GM21529 (cell line): ENCODE measurements around the gene CNTFR.
"Not testable (repeated sequence)": the region's sequence is repeated elsewhere in the genome, so short reads cannot be mapped to it uniquely, and the experiment has no call there.

ENCODE experiments used
- ATAC-seq: cut with Tn5 transposase; IDR thresholded peaks from one replicate; pipeline ENCODE4 v1.9.1; 2021; ENCODE audit not compliant: unreplicated experiment

The CNTFR gene

GRCh38 chr9:34589636-34590380 lies at the start of gene CNTFR:
CNTFR (minus strand) TSS chr9:34589724; CDS start chr9:34568981, 20,743 bp downstream.
- ATAC-seq: no peak

GRCh38 chr9:34639322-34639721 lies 49.8 kb upstream of the CNTFR start:
- ATAC-seq: not testable (repeated sequence)

DNA sequence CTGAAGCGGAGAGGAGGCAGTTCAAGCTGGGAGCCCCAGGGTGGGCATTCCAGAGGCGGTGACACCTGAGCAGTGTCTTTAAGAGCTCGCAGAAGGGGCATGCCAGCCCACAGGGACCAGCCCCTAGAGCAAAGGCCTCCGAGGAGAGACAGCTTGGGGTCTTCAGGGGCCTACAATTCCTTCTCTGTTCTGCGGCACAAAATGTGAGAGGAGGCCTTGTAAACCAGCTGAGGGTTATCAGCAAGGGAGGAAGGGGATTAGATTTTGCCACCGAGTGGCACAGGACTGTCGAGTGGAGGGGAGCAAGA lies 48.6 kb upstream of the CNTFR start:
- ATAC-seq: no peak

DNA sequence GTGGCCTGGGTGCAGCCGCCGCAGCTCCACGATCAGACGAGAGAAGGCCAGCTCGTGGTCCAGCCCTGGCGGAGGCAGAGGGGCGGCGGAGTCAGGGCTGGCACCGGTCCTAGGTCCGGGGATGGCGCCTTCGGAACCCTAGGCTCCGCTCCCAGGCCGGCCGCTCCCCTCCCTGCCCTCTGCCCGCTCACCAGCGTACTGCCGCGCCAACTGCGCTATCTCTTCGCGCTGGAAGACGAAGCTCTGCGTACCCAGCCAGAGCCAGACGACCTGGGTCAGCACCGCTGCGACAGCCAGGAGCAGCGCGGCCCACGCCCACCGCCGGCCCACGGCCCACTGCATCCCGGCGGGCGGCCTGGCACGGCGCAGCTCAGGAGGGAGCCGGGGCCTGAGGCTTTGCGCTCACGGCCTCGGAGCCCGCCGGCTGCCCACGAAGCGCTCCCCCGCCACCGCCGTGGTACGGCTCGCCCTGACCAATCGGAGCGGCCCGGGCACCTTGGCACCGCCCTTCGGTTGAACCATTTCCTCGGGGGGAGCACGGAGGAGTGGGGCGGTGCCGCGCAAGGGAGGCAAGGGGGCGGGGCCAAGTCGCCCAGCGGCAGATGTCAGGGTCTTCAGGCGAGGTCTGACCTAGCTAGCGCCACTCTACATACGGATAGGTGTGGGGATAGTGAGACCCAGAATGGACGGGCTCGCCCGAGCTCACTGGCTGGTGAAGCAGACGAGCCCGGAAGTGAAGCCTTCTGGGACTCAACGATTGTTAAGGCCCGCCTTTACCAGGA lies 48.0 kb upstream of the CNTFR start, which contains the start of gene SIGMAR1:
SIGMAR1 (minus strand) TSS at position 432 of the 782 bp plus-strand sequence; CDS start at position 342, 90 bp downstream.
- peak; percentile 82 for ATAC-seq

DNA sequence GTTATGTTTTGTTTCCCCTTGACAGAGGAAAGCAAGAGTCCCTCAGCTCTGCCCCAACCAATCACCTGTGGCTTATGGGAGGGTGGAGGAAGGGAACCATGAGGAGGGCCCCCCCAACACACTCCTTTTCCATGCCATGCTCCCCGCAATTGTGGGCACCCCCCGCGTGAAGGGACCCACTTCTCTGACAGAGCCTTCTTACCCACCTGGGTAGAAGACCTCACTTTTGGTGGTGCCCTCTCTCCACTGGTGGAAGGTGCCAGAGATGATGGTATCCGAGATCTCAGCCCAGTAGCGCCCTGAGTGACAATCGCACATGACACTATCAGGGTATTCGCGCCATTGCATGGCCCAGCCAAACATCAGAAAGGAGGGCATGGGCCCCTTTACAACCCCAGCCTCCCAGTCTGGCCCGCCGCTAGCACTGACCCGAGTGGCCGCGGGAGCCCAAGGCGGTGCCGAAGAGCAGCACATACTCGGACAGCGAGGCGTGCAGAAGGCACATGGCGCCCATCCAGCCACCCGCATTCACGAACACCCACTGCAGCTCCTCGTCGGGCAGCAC lies 47.3 kb upstream of the CNTFR start:
- peak; percentile 20 for ATAC-seq

DNA sequence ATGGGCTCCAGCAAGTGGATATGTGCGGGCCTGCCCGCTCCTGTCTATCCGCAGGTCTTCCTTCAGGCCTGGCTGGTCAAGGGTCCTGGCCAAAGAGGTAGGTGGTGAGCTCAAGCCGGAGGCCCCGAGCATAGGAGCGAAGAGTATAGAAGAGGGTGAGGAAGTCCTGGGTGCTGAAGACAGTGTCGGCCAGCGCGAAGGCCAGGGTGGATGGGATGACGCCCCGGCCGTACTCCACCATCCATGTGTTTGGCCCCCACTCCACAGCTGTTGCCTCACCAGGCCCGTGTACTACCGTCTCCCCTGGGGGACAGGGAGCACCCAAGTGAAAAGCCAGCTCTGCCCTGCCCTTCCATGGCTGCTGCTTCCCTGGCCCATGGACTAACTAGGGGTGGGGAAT lies 46.0 kb upstream of the CNTFR start:
- no peak for ATAC-seq

DNA sequence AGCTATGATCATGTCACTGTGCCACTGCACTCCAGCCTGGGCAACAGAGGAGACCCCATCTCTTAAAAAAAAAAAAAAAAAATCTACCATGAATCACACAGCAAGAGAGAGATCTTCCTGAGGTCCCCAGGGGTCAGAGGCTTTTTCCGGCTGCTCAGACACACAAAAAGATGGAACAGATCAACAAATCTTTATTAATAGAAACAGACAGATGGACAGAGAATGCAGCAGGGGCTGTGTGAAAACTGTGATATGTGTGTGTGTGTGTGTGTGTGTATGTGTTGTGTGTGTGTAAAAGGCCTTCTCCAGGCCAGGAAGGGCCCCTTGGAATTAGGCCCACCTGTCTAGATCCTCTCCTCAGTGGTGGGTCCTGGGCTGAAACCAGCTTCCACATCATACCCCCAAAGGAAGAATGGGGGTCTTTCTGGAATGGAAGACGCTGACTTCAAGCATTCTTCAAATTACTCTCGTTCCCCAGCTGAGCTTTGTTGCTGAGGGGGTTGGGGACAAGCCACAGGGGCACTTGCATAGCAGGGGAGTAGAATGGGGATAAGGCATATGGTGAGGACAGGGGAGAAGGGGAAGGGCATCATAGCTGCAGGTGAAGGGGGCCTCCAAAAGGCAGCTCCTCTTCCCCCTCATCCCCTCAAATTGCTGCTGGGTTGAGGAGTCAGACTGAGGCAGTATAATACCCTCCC lies 45.2 kb upstream of the CNTFR start:
- ATAC-seq: no peak

DNA sequence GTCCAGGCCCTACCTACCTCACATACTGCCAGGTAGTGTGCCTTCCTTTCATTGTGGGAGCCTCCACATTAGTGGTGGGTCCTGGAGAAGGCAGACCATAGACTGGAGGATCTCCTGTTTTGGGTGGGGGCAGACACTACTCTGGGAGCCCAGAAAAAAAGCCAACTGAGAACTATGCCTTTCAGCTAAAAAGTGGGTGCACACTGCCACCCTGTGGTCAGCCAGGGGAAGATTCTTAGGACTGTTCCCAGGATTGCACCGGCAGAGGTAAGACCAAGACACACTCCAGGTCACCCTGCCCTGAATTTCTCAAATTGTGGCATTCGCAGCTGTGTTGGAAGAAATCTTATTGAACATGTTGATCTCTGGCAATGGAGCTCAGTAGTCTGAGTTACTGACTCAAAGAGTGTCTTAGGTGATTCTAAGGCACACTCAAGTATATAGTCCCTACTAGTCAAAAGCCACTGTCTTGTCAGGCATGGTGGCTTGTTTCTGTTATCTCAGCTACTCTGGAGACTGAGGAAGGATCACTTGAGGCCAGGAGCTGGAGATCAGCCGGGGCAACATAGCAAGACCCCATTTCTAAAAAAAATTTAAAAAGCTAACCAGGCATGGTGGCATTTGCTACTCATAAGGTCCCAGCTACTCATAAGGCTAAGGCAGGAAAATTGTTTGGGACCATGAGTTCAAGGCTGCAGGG lies 44.5 kb upstream of the CNTFR start:
- ATAC-seq: peak; percentile 40

GRCh38 chr9:34633166-34633565 lies 43.6 kb upstream of the CNTFR start:
- ATAC-seq: no peak

DNA sequence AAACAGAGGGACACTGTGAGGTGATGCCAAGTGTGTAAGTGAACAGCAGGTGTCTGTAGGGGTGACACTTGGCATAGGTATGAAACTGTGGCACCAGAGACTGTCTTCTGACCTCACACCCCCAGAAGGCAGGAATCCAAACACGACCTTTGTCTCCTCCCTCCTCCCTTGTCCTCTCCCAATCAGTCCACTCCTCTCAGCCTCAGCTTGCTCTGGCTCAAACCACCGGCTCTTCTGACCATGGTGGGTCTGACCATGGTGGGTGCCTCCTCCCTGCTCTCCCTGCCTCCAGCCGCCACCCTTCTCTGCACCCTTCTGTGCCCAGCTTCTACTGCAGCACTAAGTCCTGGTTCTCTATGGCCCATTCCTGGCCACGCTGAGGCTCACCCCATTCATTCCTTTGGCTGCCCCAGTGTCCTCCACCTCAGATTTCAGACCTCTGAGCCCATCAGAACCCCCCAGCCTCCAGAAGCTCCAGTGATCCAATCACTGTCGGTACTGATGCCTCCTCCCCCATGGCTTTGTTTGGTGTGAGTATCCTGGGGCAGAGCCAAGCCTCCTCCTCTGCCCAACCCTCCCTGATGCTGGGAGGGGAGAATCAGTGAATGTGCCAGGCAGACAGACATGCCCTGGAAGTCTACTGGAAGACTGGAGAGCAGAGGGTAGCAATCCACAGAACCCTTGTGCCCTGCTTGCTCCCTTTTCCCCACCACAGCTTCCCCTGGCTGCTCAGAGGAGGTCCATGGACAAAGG lies 41.1 kb upstream of the CNTFR start:
- no peak for ATAC-seq

DNA sequence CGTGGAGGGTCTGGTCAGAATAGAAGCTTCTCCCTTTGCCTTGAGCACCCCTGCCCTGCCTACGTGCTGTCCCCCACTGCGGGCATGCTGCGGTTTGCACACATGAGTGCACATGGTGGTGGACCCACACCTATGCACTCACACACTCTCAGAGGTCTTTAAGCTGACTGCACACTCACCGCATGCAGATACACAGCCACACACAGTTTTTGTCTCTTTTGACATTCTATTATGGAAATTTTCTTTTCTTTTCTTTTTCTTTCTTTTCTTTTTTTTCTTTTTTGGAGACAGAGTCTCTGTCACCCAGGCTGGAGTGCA lies 39.9 kb upstream of the CNTFR start:
- no peak for ATAC-seq

GRCh38 chr9:34628656-34629490 lies 39.3 kb upstream of the CNTFR start, which contains the start of gene ARID3C:
ARID3C (minus strand) TSS chr9:34629066; CDS start chr9:34628014, 1,052 bp downstream.
- peak; percentile 60 for ATAC-seq

DNA sequence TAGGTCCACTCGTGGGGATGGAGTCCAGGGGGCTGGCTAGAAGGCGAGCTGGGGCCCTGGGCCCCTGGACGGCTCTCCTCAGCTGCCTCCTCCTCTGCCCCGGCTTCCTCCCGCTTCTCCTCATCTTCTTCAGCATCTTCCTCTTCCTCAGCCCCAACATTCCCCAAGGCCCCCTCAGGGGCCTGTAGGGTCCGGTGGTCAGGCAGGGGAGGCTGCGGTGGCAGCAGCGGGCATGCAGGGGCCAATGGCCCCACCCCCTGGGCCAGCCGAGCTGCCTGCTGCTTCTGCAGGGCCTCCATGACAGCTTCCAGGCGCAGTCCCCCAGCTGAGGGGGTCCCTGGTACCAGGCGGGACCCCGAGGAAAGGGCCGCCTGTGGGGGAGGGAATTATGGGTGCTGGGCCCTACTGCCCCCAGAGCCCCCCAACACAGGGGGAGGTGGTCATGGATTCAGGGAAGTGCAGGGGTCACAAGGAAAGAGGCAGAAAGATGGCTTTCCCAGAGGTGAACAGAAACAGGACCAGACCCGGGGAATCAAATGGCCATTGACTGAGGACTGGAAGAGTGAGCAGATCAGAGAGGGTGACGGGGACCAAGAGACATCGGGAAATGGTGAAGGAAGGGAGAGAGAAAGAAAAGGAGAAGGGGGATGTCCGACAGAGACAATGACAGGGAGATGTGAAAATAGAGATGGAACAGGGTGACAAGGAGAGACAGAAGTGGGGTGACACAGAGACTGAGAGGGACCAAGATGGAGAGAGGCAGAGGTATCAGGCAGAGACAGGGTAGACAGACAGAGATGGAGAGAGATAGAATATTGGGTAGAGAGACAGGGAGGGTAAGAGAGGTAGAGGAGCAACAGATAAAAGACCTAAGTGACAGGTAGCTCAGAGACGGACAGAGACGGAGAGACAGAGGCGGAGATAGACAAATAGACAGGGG lies 38.5 kb upstream of the CNTFR start:
- no peak for ATAC-seq

DNA sequence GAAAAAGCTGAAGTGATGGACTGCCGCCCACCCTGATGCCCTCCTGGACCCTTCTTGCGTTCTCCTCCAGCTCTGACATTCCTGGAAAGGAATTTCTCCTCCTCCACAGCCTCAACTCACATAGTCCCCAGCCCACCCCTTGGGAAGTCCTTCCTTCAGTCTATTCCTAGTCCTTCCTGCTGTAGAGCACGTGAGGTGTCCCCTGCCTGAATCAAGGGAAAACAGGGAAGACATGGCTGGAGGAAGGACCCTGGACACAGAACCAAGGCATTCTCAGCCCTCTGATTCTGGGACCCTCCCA lies 35.6 kb upstream of the CNTFR start:
- no peak for ATAC-seq

DNA sequence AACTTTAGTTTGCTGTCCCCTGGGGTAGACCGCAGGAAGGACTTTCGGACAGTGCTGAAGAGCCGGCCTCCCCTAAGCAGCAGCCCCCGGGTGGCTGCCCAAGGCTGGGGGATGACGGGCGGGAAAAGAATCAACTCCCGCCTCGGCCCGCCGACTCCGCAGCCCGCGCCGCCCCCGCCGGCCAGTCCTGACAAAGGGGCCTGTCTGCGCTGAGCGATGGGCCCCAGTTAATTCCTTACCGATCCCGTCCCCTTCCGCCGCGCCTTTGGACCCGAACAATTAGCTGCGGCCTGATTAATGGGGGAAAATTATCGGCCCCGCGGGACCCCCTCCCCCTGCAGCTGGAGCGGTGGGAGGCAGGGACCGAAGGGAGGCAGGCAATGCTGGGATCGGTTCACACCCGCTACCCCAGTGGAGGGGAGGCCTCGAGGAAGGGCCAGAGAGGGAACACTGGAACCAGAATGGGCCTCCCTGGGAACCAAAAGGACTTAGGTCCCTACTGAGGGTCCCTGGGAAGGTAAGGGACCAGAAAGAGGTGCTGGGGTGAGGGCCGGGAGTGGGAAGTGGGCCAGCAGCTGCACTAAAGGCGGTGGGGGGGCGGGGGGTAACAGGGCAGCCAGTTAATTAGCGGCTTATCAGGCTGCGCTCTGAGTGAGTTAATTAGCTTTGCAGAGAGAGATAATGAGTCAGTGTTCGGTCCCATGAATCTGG lies 35.1 kb upstream of the CNTFR start:
- no peak for ATAC-seq

GRCh38 chr9:34623374-34624235 lies 34.1 kb upstream of the CNTFR start:
- ATAC-seq: no peak
